ENCODE data around the gene DHCR24. TPM values are rescaled to one million over a fixed set of nuclear protein-coding genes. Genes with fewer than 3 reads are reported as not detected.
"Not testable (repeated sequence)": the region's sequence is repeated elsewhere in the genome, so short reads cannot be mapped to it uniquely, and the experiment has no call there.

The DHCR24 gene
- total and polyA plus RNA-seq, 7 donors, result 4.4 to 194 (median 12.6) TPM

GRCh38 chr1:54922921-54923421, 36.0 kb upstream of the DHCR24 start:
- no peak overlapping the region for H3K27ac ChIP-seq
- WGBS, 2 donors, result 84 to 89% methylated on average over 2 of the region's 2 CpGs

DNA sequence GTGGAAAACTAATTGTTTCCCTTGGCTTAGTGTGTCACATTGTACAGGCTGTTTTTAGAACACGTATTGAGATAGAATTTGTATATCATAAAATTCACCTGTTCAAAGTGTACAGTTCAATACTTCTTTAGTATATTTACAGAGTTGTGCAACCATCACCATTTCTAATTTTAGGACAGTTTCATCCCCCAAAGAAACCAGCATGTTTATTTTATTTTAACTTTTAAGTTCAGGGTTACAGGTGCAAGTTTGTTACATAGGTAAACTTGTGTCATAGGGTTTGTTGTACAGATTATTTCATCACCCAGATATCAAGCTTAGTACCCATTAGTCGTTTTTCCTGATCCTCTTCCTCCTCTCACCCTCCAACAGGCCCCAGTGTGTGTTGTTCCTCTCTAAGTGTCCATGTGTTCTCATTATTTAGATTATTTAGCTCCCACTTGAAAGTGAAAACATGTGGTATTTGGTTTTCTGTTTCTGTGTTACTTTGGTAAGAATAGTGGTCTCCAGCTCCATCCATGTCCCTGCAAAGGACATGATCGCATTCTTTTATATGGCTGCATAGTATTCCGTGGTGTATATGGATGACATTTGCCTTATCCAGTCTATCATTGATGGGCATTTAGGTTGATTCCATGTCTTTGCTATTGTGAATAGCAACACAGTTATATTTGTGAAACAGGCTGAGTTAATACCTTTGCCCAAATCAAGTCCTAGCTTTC, 35.2 kb upstream of the DHCR24 start:
- no peak overlapping the region for H3K27ac ChIP-seq
- 60 to 78% methylated on average over 4 of the region's 4 CpGs for WGBS, 2 donors

More at GRCh38 chr1:54922921-54923421, 36.0 kb upstream of the DHCR24 start:
- intact Hi-C loops (cut with DNase I), result no loop called here
- H3K9me3 ChIP-seq, result no peaks in the 10 kb centered on the region
- no peaks in the 10 kb centered on the region for H3K36me3 ChIP-seq
- H3K4me3 ChIP-seq, result no peak overlapping the region
- H3K4me1 ChIP-seq, result peaks cover 0 to 11% (median 6%) of the 10 kb centered on the region in 4 donors
- DNase-seq, result no peak
- no peak for TF ChIP-seq POLR2AphosphoS5 (IDR thresholded peaks at IDR 0.05)
- TF ChIP-seq CTCF (IDR thresholded peaks at IDR 0.05), result no peak
- TF ChIP-seq POLR2A (IDR thresholded peaks at IDR 0.05), result no peak
- no peak for TF ChIP-seq EP300 (IDR thresholded peaks at IDR 0.05)
- no peaks in the 10 kb centered on the region for H3K27me3 ChIP-seq

DNA sequence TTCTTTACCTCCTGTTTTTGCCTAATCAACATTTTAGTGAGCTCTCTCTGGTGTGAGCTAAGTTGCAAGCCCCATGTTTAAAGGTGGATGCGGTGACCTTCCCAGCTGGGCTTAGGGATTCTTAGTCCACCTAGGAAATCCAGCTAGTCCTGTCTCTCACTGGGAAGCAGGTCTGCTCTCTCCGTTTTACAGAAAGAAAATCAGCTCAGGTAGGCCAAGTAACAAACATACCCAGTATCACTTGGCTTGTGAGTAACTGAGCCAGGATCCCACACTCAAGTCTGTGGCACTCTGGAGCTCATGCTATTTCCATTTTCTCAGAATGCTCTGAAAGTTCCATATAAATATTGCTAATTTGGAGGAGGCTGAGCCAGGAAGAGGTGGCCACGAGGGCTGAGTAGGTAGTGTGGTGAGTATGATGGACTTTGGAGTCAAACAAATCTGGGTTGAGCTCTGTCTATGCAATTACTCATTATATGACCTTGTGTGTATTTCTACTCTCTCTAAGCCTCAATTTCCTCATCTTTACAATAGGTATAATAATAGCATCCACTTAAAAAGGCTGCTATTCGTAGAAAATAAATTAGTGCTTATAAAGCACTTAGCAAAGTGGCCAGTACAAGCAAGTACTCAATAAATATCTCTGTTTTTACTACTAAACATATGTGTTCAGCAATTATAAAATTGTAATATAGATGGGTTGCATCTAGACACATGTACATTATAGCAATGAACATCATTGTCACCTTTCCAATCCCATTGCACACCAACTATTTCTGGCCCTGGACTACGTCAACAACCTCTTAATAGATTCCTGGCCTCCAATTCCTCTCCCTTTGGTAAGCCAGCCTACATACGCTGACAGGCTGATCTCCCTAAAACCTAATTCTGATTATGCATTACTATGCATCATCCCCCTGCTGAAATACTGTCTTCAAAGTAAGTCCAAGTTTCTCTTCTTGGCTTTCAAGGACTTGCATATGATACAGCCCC, 32.7 kb upstream of the DHCR24 start:
- H3K27me3 ChIP-seq, result no peaks in the 10 kb centered on the region
- no peak for TF ChIP-seq EP300 (IDR thresholded peaks at IDR 0.05)
- no peak for TF ChIP-seq POLR2AphosphoS5 (IDR thresholded peaks at IDR 0.05)
- no peak for TF ChIP-seq POLR2A (IDR thresholded peaks at IDR 0.05)
- TF ChIP-seq CTCF (IDR thresholded peaks at IDR 0.05), result no peak
- H3K9me3 ChIP-seq, result no peaks in the 10 kb centered on the region
- no peak for DNase-seq
- no peaks in the 10 kb centered on the region for H3K36me3 ChIP-seq
- H3K4me3 ChIP-seq, result no peak overlapping the region
- intact Hi-C loops (cut with DNase I), result no loop called here
- H3K4me1 ChIP-seq, result no peaks in the 10 kb centered on the region
- H3K27ac ChIP-seq, result no peak overlapping the region
- WGBS, 2 donors, result 65 to 73% methylated on average over 6 of the region's 6 CpGs

More for the DNA sequence above, 35.2 kb upstream of the DHCR24 start:
- TF ChIP-seq EP300 (IDR thresholded peaks at IDR 0.05) (no peak), CTCF (IDR thresholded peaks at IDR 0.05) (no peak), POLR2AphosphoS5 (IDR thresholded peaks at IDR 0.05) (no peak), POLR2A (IDR thresholded peaks at IDR 0.05) (no peak)
- Histone ChIP-seq H3K36me3 (no peaks in the 10 kb centered on the region), H3K27me3 (no peaks in the 10 kb centered on the region), H3K4me3 (no peak overlapping the region), H3K9me3 (no peaks in the 10 kb centered on the region), H3K4me1 (peaks cover 0 to 5% (median 2%) of the 10 kb centered on the region in 4 donors)
- intact Hi-C loops (cut with DNase I), result no loop called here
- no peak for DNase-seq

GRCh38 chr1:54911076-54911475, 24.1 kb upstream of the DHCR24 start:
- intact Hi-C loops (cut with DNase I); H3K9me3 ChIP-seq; H3K27ac ChIP-seq; H3K36me3 ChIP-seq; H3K27me3 ChIP-seq; H3K4me1 ChIP-seq; H3K4me3 ChIP-seq; DNase-seq: not testable (repeated sequence)
- WGBS, 2 donors, result 89 to 94% methylated on average over 14 of the region's 14 CpGs

DNA sequence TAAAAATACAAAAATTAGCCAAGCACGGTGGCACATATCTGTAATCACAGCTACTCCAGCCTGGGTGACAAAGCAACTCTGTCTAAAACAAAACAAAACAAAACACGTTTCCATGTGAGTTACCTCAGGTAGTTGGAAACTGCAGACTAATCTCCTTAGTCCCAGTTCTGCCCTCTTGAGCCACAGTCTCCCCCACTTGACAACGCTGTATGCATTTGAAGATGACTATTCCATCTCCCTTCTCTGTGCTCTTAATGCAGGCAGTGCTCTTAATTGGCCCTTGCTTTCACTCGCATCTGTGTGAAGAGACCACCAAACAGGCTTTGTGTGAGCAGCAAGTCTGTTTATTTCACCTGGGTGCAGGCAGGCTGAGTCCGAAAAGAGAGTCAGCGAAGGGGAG, 19.6 kb upstream of the DHCR24 start:
- DNase-seq, result no peak
- no peaks in the 10 kb centered on the region for H3K4me1 ChIP-seq
- no peak overlapping the region for H3K4me3 ChIP-seq
- TF ChIP-seq POLR2A (IDR thresholded peaks at IDR 0.05), result no peak
- no peak for TF ChIP-seq CTCF (IDR thresholded peaks at IDR 0.05)
- no peak for TF ChIP-seq EP300 (IDR thresholded peaks at IDR 0.05)
- no peak for TF ChIP-seq POLR2AphosphoS5 (IDR thresholded peaks at IDR 0.05)
- WGBS, 2 donors, result 85 to 87% methylated on average over 6 of the region's 6 CpGs
- H3K27ac ChIP-seq, result no peak overlapping the region
- intact Hi-C loops (cut with DNase I), result no loop called here
- no peaks in the 10 kb centered on the region for H3K9me3 ChIP-seq
- no peaks in the 10 kb centered on the region for H3K27me3 ChIP-seq
- H3K36me3 ChIP-seq, result no peaks in the 10 kb centered on the region
